GM12878 (cell line): Measurements from ENCODE around the gene BMP8B. TPM values are rescaled to one million over a fixed set of nuclear protein-coding genes. Genes with fewer than 3 reads are reported as not detected.

Source experiments
- EZH2 ChIP-seq: IDR thresholded peaks from 2 replicates; pipeline ENCODE4 v1.6.1; 2012; ENCODE audit warnings: low read depth, mild to moderate bottlenecking, control low read depth, inconsistent platforms, low read length, borderline replicate concordance; ENCODE audit not compliant: control insufficient read depth
- FOS ChIP-seq: IDR thresholded peaks from 3 replicates; pipeline ENCODE4 v1.6.1; 2011; ENCODE audit warnings: borderline replicate concordance; ENCODE audit not compliant: insufficient read length; ENCODE audit errors: extremely low read depth
- HSF1 ChIP-seq: fragments of 150-350 bp; IDR thresholded peaks from 2 replicates; pipeline ENCODE4 v1.6.1; 2014; ENCODE audit warnings: mild to moderate bottlenecking, low read depth, low read length
- JUND ChIP-seq: IDR thresholded peaks from 2 replicates; pipeline ENCODE4 v1.6.1; 2012; ENCODE audit warnings: low read depth, mild to moderate bottlenecking, low read length, improper control_type of control experiment, moderate library complexity
- MAX ChIP-seq: IDR thresholded peaks from 2 replicates; pipeline ENCODE4 v1.6.1; 2012; ENCODE audit warnings: low read depth, low read length, improper control_type of control experiment
- PRDM15 ChIP-seq: fragments of 450-650 bp; formaldehyde crosslinking; IDR thresholded peaks from 2 replicates; pipeline ENCODE4 v1.4.0; 2020; ENCODE audit warnings: mild to moderate bottlenecking, moderate library complexity
- TARDBP ChIP-seq: IDR thresholded peaks from 2 replicates; pipeline ENCODE4 v1.6.1; 2016; ENCODE audit warnings: borderline replicate concordance
- ZBTB4 ChIP-seq: fragments of 450-650 bp; formaldehyde crosslinking; IDR thresholded peaks from 2 replicates; pipeline ENCODE4 v1.4.0; 2022; ENCODE audit warnings: mild to moderate bottlenecking, moderate library complexity
- ZNF274 ChIP-seq: IDR thresholded peaks from one replicate; pipeline ENCODE4 v1.8.0; 2011; ENCODE audit not compliant: insufficient read length, insufficient read depth
- ZZZ3 ChIP-seq: IDR thresholded peaks from 2 replicates; pipeline ENCODE4 v1.6.1; 2011; ENCODE audit warnings: low read depth; ENCODE audit not compliant: control insufficient read depth, insufficient read length
- polyA plus RNA-seq, 11 experiments: library from polyadenylated mRNA; depleted of rRNA in 4 of 11; unstranded in 6 of 11; stranded (reverse) in 5 of 11; fragments of >200 nt; fragmentation: Nextera tagmentation in 4 of 11; fragmentation: Illumina TruSeq in 1 of 11; extraction: Ambion mirVana in 4 of 11; extraction: Trizol in 1 of 11; gene quantifications; 1 replicate in 1 of 11; 2 replicates in 10 of 11; pipeline versions ENCODE4 v1.2.1 to v1.2.3, GENCODE V29; 2011 to 2016; ENCODE audit warnings: inconsistent platforms in 2 of 11, missing spikeins in 2 of 11, low read depth in 1 of 11
- total RNA-seq, 4 experiments: library from RNA; depleted of rRNA in 3 of 4; stranded (reverse); fragments of >200 nt in 3 of 4; fragmentation: Illumina TruSeq in 1 of 4; extraction: Trizol in 1 of 4; gene quantifications; 2 replicates each; pipeline versions ENCODE4 v1.2.1 to v1.2.3, GENCODE V29; 2013 to 2021

BMP8B gene
- total and polyA plus RNA-seq, 10 of the 15 experiments (the other 5 are each of a cell fraction or from before 2014, with no cell fraction given): 0.09 to 1.2 (median 0.52) TPM

GRCh38 chr1:39759436-39759726 is 29.3 kb downstream of the BMP8B start (continued):
- TF ChIP-seq JUND (no peak), ZZZ3 (no peak), HSF1 (no peak), PRDM15 (CRISPR knock-in tag) (no peak), EZH2 (no peak), ZBTB4 (CRISPR knock-in tag) (no peak), ZNF274 (no peak), MAX (no peak), FOS (no peak), TARDBP (no peak)
